GM23338 (cell line): Measurements from ENCODE around the gene CMTM5. TPM values are rescaled to one million over a fixed set of nuclear protein-coding genes. Genes with fewer than 3 reads are reported as not detected.

ENCODE experiments used
- ATAC-seq: fragments of 200-7000 bp; cut with Tn5 transposase; 3 replicates; pipeline ENCODE4 v1.9.1; 2020
- DNase-seq: peaks from one replicate; pipeline ENCODE4 v3.0.0-alpha.2; 2015; ENCODE audit warnings: low spot score
- H2AFZ ChIP-seq: fragments of 200-600 bp; sonication (generic); 2 replicates; pipeline ENCODE4 v1.8.0; 2016; ENCODE audit warnings: antibody characterized with exemption, mild to moderate bottlenecking, moderate library complexity
- H3F3A ChIP-seq: fragments of 200-600 bp; sonication (generic); replicated peaks from 2 replicates; pipeline ENCODE4 v1.8.0; 2017; ENCODE audit warnings: antibody characterized with exemption, mixed run types, low read depth
- H3K27ac ChIP-seq: fragments of 200-600 bp; sonication (generic); 2 replicates; pipeline ENCODE4 v1.6.1; 2016; ENCODE audit warnings: low read depth
- H3K27me3 ChIP-seq: fragments of 200-600 bp; sonication (generic); 2 replicates; pipeline ENCODE4 v1.8.0; 2016; ENCODE audit warnings: mild to moderate bottlenecking, mixed run types, moderate library complexity; ENCODE audit not compliant: insufficient read depth
- H3K36me3 ChIP-seq: fragments of 200-600 bp; sonication (generic); 2 replicates; pipeline ENCODE4 v1.8.0; 2016; ENCODE audit warnings: mild to moderate bottlenecking; ENCODE audit not compliant: insufficient read depth
- H3K4me1 ChIP-seq: fragments of 200-600 bp; sonication (generic); 2 replicates; pipeline ENCODE4 v1.8.0; 2016; ENCODE audit warnings: mild to moderate bottlenecking, moderate library complexity; ENCODE audit not compliant: insufficient read depth
- H3K4me2 ChIP-seq: fragments of 200-600 bp; sonication (generic); 2 replicates; pipeline ENCODE4 v1.7.1; 2017; ENCODE audit warnings: mixed run types
- H3K4me3 ChIP-seq: fragments of 200-600 bp; sonication (generic); 2 replicates; pipeline ENCODE4 v1.6.1; 2016; ENCODE audit warnings: mixed run types
- H3K79me2 ChIP-seq: fragments of 200-600 bp; sonication (generic); replicated peaks from 2 replicates; pipeline ENCODE4 v1.8.0; 2017; ENCODE audit warnings: mild to moderate bottlenecking; ENCODE audit not compliant: insufficient read depth
- H3K9me2 ChIP-seq: fragments of 200-600 bp; sonication (generic); 2 replicates; pipeline ENCODE4 v1.8.0; 2017; ENCODE audit not compliant: insufficient read depth
- H4K20me1 ChIP-seq: fragments of 200-600 bp; sonication (generic); replicated peaks from 2 replicates; pipeline ENCODE4 v1.8.0; 2017; ENCODE audit warnings: mild to moderate bottlenecking; ENCODE audit not compliant: insufficient read depth
- H3K27ac Mint-ChIP-seq: 2 replicates; pipeline ENCODE4 v1.8.0; 2020; ENCODE audit warnings: inconsistent platforms, mild to moderate bottlenecking, moderate library complexity, mixed read lengths
- H3K27me3 Mint-ChIP-seq: 3 replicates; pipeline ENCODE4 v1.8.0; 2022; ENCODE audit warnings: low read depth, mild to moderate bottlenecking, moderate library complexity, mixed read lengths, inconsistent platforms; ENCODE audit not compliant: insufficient read depth, poor library complexity
- H3K36me3 Mint-ChIP-seq: 3 replicates; pipeline ENCODE4 v1.8.0; 2021; ENCODE audit warnings: low read depth, mild to moderate bottlenecking, inconsistent platforms, moderate library complexity, mixed read lengths
- H3K4me1 Mint-ChIP-seq: 3 replicates; pipeline ENCODE4 v1.8.0; 2020; ENCODE audit warnings: mild to moderate bottlenecking, inconsistent platforms, mixed read lengths
- H3K4me3 Mint-ChIP-seq: 3 replicates; pipeline ENCODE4 v1.8.0; 2021; ENCODE audit warnings: moderate library complexity, mild to moderate bottlenecking, inconsistent platforms, mixed read lengths
- H3K9me3 Mint-ChIP-seq: 3 replicates; pipeline ENCODE4 v1.8.0; 2020; ENCODE audit warnings: moderate library complexity, mild to moderate bottlenecking, inconsistent platforms, mixed read lengths
- CREB1 ChIP-seq: fragments of 250-450 bp; sonication (Bioruptor Pico); IDR thresholded peaks from 2 replicates; pipeline ENCODE4 v1.5.0; 2020; ENCODE audit warnings: low read depth, mild to moderate bottlenecking, moderate library complexity
- CTCF ChIP-seq, 2 experiments: fragments of 200-600 bp in 1 of 2; sonication (generic) in 1 of 2; conservative IDR thresholded peaks; 2 replicates each; pipeline versions ENCODE4 v1.5.1 to v1.6.1; 2016 to 2017; ENCODE audit warnings: antibody characterized with exemption in 2 of 2, low read depth in 2 of 2, mild to moderate bottlenecking in 2 of 2, moderate library complexity in 1 of 2
- EZH2 ChIP-seq: fragments of 200-600 bp; sonication (generic); IDR thresholded peaks from one replicate; pipeline ENCODE4 v1.8.0; 2017; ENCODE audit warnings: antibody characterized with exemption, mild to moderate bottlenecking, low read depth; ENCODE audit not compliant: unreplicated experiment
- EZH2phosphoT487 ChIP-seq: fragments of 200-600 bp; sonication (generic); IDR thresholded peaks from one replicate; pipeline ENCODE4 v1.8.1; 2018; ENCODE audit warnings: antibody characterized with exemption; ENCODE audit not compliant: unreplicated experiment
- REST ChIP-seq: IDR thresholded peaks from one replicate; pipeline ENCODE4 v1.6.1; 2018; ENCODE audit warnings: antibody characterized with exemption; ENCODE audit not compliant: unreplicated experiment
- ZNF462 ChIP-seq: fragments of 250-450 bp; sonication (Bioruptor Pico); IDR thresholded peaks from 2 replicates; pipeline ENCODE4 v1.5.0; 2020; ENCODE audit warnings: mild to moderate bottlenecking, moderate library complexity
- polyA plus RNA-seq: library from polyadenylated mRNA; unstranded; fragments of >200 nt; fragmentation: Nextera tagmentation; extraction: Ambion mirVana; gene quantifications from 2 replicates; pipeline ENCODE4 v1.2.1, GENCODE V29; 2016
- total RNA-seq: library from RNA; depleted of rRNA; stranded (reverse); fragments of >200 nt; shearing (Covaris generic); gene quantifications from 2 replicates; pipeline ENCODE4 v1.2.3, GENCODE V29; 2014

CMTM5 gene
- total and polyA plus RNA-seq, 2 experiments from 2014 or later, result 0.24 TPM; not detected in 1

GRCh38 chr14:23365036-23365731 lies 11.7 kb upstream of the CMTM5 start, which contains the start of gene EFS:
TSS of gene EFS (minus strand) at chr14:23365172. CDS start at chr14:23365025, 147 bp downstream.
- peaks cover 37% of the 10 kb centered on the region for H3K27me3 Mint-ChIP-seq
- peak within 1 kb of the TSS; percentile 90 for H3K4me3 Mint-ChIP-seq
- Histone ChIP-seq H3K79me2 (peaks cover 6% of the 10 kb centered on the region; the same call in 1 of the 2 replicates), H4K20me1 (peaks cover 3% of the 10 kb centered on the region; the same call in 1 of the 2 replicates), H3K4me1 (peaks cover 30% of the 10 kb centered on the region), H2AFZ (peak within 1 kb of the TSS; percentile 95), H3K4me2 (peak within 1 kb of the TSS; percentile 97), H3K4me3 (peak within 1 kb of the TSS; percentile 87), H3K27me3 (peaks cover 37% of the 10 kb centered on the region), H3K36me3 (no peaks in the 10 kb centered on the region), H3K27ac (peak within 1 kb of the TSS; percentile 78; the same call in 1 of the 2 replicates), H3K9me2 (peaks cover 4% of the 10 kb centered on the region; the same call in 1 of the 2 replicates), H3F3A (peaks cover 18% of the 10 kb centered on the region)
- H3K4me1 Mint-ChIP-seq, result peaks cover 45% of the 10 kb centered on the region
- no peaks in the 10 kb centered on the region; the same call in 2 of the 3 replicates for H3K9me3 Mint-ChIP-seq
- H3K36me3 Mint-ChIP-seq, result peaks cover 17% of the 10 kb centered on the region
- H3K27ac Mint-ChIP-seq, result 0 out of 2 replicates have a peak within 1 kb of the TSS, but pooled peaks have one; percentile 50
- ATAC-seq (peak; percentile 17), DNase-seq (peak; percentile 70)
- TF ChIP-seq ZNF462 (CRISPR knock-in tag) (no peak), CTCF (conservative IDR thresholded peaks at IDR 0.05; ENCODE audit: low read depth in 2 of 2) (no peak), REST (no peak), CREB1 (no peak), EZH2 (peak; percentile 7), EZH2phosphoT487 (no peak)
